DOHH2 (cell line): ENCODE measurements around the gene ZZZ3.
A peak's percentile ranks its signal among the peaks of the same experiment; 100 is the strongest.

Experiments used
- H3F3A ChIP-seq: fragments of 200-600 bp; sonication (generic), shearing (Covaris generic); 2 replicates; pipeline ENCODE4 v1.6.0; 2016; ENCODE audit warnings: antibody characterized with exemption, mild to moderate bottlenecking; ENCODE audit not compliant: control insufficient read depth, insufficient read depth
- H3K27ac ChIP-seq: fragments of 200-600 bp; sonication (generic); 2 replicates; pipeline ENCODE4 v1.5.1; 2014; ENCODE audit warnings: low read depth, mild to moderate bottlenecking, low read length, moderate library complexity
- H3K27me3 ChIP-seq: fragments of 200-600 bp; sonication (generic); 2 replicates; pipeline ENCODE4 v1.6.1; 2014; ENCODE audit warnings: mild to moderate bottlenecking, low read length, mixed read lengths; ENCODE audit not compliant: control insufficient read depth
- H3K36me3 ChIP-seq: fragments of 200-600 bp; sonication (generic); 2 replicates; pipeline ENCODE4 v1.6.1; 2014; ENCODE audit warnings: mild to moderate bottlenecking, low read length, moderate library complexity, mixed read lengths; ENCODE audit not compliant: control insufficient read depth
- H3K4me1 ChIP-seq: fragments of 200-600 bp; sonication (generic); 2 replicates; pipeline ENCODE4 v1.6.1; 2014; ENCODE audit warnings: mild to moderate bottlenecking, low read length, mixed read lengths; ENCODE audit not compliant: control insufficient read depth
- H3K4me2 ChIP-seq: fragments of 200-600 bp; sonication (generic); 2 replicates; pipeline ENCODE4 v1.6.0; 2014; ENCODE audit warnings: mild to moderate bottlenecking, low read length, moderate library complexity
- H3K4me3 ChIP-seq: fragments of 200-600 bp; sonication (generic); 2 replicates; pipeline ENCODE4 v1.5.1; 2014; ENCODE audit warnings: mild to moderate bottlenecking, low read length, mixed read lengths
- H3K79me2 ChIP-seq: fragments of 200-600 bp; sonication (generic); 2 replicates; pipeline ENCODE4 v1.6.1; 2014; ENCODE audit warnings: mild to moderate bottlenecking, low read length, mixed read lengths; ENCODE audit not compliant: control insufficient read depth
- H3K9me2 ChIP-seq: fragments of 200-600 bp; sonication (generic); replicated peaks from 2 replicates; pipeline ENCODE4 v1.6.1; 2014; ENCODE audit warnings: mild to moderate bottlenecking, low read length, mixed read lengths; ENCODE audit not compliant: control insufficient read depth
- H3K9me3 ChIP-seq: fragments of 200-600 bp; sonication (generic); 2 replicates; pipeline ENCODE4 v1.6.1; 2014; ENCODE audit warnings: antibody characterized with exemption, low read length, mixed read lengths; ENCODE audit not compliant: control insufficient read depth, insufficient read depth
- H4K20me1 ChIP-seq: fragments of 200-600 bp; sonication (generic); 2 replicates; pipeline ENCODE4 v1.6.0; 2014; ENCODE audit warnings: low read depth, mild to moderate bottlenecking, antibody characterized with exemption, low read length, moderate library complexity; ENCODE audit not compliant: control insufficient read depth, insufficient read depth
- CTCF ChIP-seq: fragments of 200-600 bp; sonication (generic); IDR thresholded peaks from one replicate; pipeline ENCODE4 v1.5.1; 2014; ENCODE audit warnings: antibody characterized with exemption, mild to moderate bottlenecking, low read depth, low read length; ENCODE audit not compliant: poor library complexity, severe bottlenecking
- EZH2phosphoT487 ChIP-seq: fragments of 200-600 bp; sonication (generic); IDR thresholded peaks from 2 replicates; pipeline ENCODE4 v1.6.1; 2017; ENCODE audit warnings: borderline replicate concordance, mild to moderate bottlenecking, antibody characterized with exemption, low read length, moderate library complexity, mixed read lengths

ZZZ3 gene

GRCh38 chr1:77655431-77655974 lies 27.0 kb downstream of the ZZZ3 start:
- Histone ChIP-seq H3K9me3 (no peaks in the 10 kb centered on the region; the same call in 1 of the 2 replicates), H3F3A (peaks cover 3% of the 10 kb centered on the region; the same call in 1 of the 2 replicates), H3K27ac (no peak overlapping the region), H3K4me3 (no peak overlapping the region), H3K4me2 (no peak overlapping the region), H4K20me1 (peaks cover 3% of the 10 kb centered on the region; the same call in 1 of the 2 replicates), H3K4me1 (peaks cover 15% of the 10 kb centered on the region), H3K9me2 (no peaks in the 10 kb centered on the region), H3K36me3 (peaks cover 14% of the 10 kb centered on the region), H3K79me2 (peaks cover 96% of the 10 kb centered on the region), H3K27me3 (no peaks in the 10 kb centered on the region)
- TF ChIP-seq EZH2phosphoT487 (no peak), CTCF (no peak)

GRCh38 chr1:77652970-77653516 lies 29.4 kb downstream of the ZZZ3 start:
- no peaks in the 10 kb centered on the region for H3K27me3 ChIP-seq
- no peak overlapping the region for H3K4me2 ChIP-seq
- peaks cover 3% of the 10 kb centered on the region; the same call in 1 of the 2 replicates for H3F3A ChIP-seq
- H3K4me3 ChIP-seq, result no peak overlapping the region
- H4K20me1 ChIP-seq, result no peaks in the 10 kb centered on the region
- TF ChIP-seq EZH2phosphoT487 (no peak), CTCF (no peak)
- H3K36me3 ChIP-seq, result peaks cover 14% of the 10 kb centered on the region
- H3K9me2 ChIP-seq, result no peaks in the 10 kb centered on the region
- no peaks in the 10 kb centered on the region; the same call in 1 of the 2 replicates for H3K9me3 ChIP-seq
- peaks cover 98% of the 10 kb centered on the region for H3K79me2 ChIP-seq
- H3K4me1 ChIP-seq, result peaks cover 15% of the 10 kb centered on the region
- no peak overlapping the region for H3K27ac ChIP-seq

GRCh38 chr1:77652268-77652667 lies 30.2 kb downstream of the ZZZ3 start:
- no peaks in the 10 kb centered on the region for H3K27me3 ChIP-seq
- no peaks in the 10 kb centered on the region for H4K20me1 ChIP-seq
- no peaks in the 10 kb centered on the region; the same call in 1 of the 2 replicates for H3K9me3 ChIP-seq
- TF ChIP-seq CTCF (no peak), EZH2phosphoT487 (no peak)
- peaks cover 3% of the 10 kb centered on the region; the same call in 1 of the 2 replicates for H3F3A ChIP-seq
- H3K27ac ChIP-seq, result no peak overlapping the region
- H3K79me2 ChIP-seq, result peaks cover 98% of the 10 kb centered on the region
- peak overlapping the region; percentile 22; the same call in 1 of the 2 replicates for H3K4me2 ChIP-seq
- peaks cover 19% of the 10 kb centered on the region for H3K36me3 ChIP-seq
- H3K9me2 ChIP-seq, result no peaks in the 10 kb centered on the region
- H3K4me3 ChIP-seq, result no peak overlapping the region
- H3K4me1 ChIP-seq, result peaks cover 15% of the 10 kb centered on the region
